HEK293 (cell line): Measurements from ENCODE around the gene SLC39A5.

Source experiments
- GLI4 ChIP-seq: fragments of 450-650 bp; formaldehyde crosslinking; IDR thresholded peaks from 2 replicates; pipeline ENCODE4 v1.5.1; 2016; ENCODE audit warnings: missing biosample characterization, missing genetic modification characterization
- SCRT2 ChIP-seq: fragments of 450-650 bp; formaldehyde crosslinking; IDR thresholded peaks from 2 replicates; pipeline ENCODE4 v1.5.1; 2016; ENCODE audit warnings: missing biosample characterization, missing genetic modification characterization
- YY1 ChIP-seq: fragments of 450-650 bp; formaldehyde crosslinking; IDR thresholded peaks from 2 replicates; pipeline ENCODE4 v1.5.1; 2018; ENCODE audit warnings: missing biosample characterization, missing genetic modification characterization
- ZNF133 ChIP-seq: fragments of 450-650 bp; formaldehyde crosslinking; IDR thresholded peaks from 2 replicates; pipeline ENCODE4 v1.5.1; 2016; ENCODE audit warnings: missing biosample characterization, missing genetic modification characterization
- ZNF324 ChIP-seq: fragments of 450-650 bp; formaldehyde crosslinking; IDR thresholded peaks from 2 replicates; pipeline ENCODE4 v1.5.1; 2016; ENCODE audit warnings: missing biosample characterization, missing genetic modification characterization
- ZNF335 ChIP-seq: fragments of 450-650 bp; formaldehyde crosslinking; conservative IDR thresholded peaks from 2 replicates; pipeline ENCODE4 v1.5.1; 2016; ENCODE audit warnings: missing biosample characterization, missing genetic modification characterization
- ZNF350 ChIP-seq: fragments of 450-650 bp; formaldehyde crosslinking; IDR thresholded peaks from 2 replicates; pipeline ENCODE4 v1.5.0; 2017; ENCODE audit warnings: missing biosample characterization, mild to moderate bottlenecking, missing genetic modification characterization
- ZNF677 ChIP-seq: fragments of 450-650 bp; IDR thresholded peaks from 2 replicates; pipeline ENCODE4 v1.5.0; 2018; ENCODE audit warnings: missing biosample characterization, mild to moderate bottlenecking, missing genetic modification characterization, moderate library complexity
- ZSCAN30 ChIP-seq: fragments of 450-650 bp; IDR thresholded peaks from 2 replicates; pipeline ENCODE4 v1.5.1; 2018; ENCODE audit warnings: missing biosample characterization, mild to moderate bottlenecking, missing genetic modification characterization, moderate library complexity
- ZXDB ChIP-seq: fragments of 450-650 bp; formaldehyde crosslinking; IDR thresholded peaks from 2 replicates; pipeline ENCODE4 v1.5.1; 2016; ENCODE audit warnings: missing biosample characterization, missing genetic modification characterization
- TF ChIP-seq, protein P1 (sequence below): fragments of 450-650 bp; formaldehyde crosslinking; IDR thresholded peaks from 2 replicates; pipeline ENCODE4 v1.5.1; 2016; ENCODE audit warnings: missing biosample characterization, missing genetic modification characterization
- TF ChIP-seq, protein P2 (sequence below): fragments of 450-650 bp; formaldehyde crosslinking; IDR thresholded peaks from 2 replicates; pipeline ENCODE4 v1.5.1; 2016; ENCODE audit warnings: missing biosample characterization, missing genetic modification characterization
- TF ChIP-seq, protein P3 (sequence below): fragments of 450-650 bp; formaldehyde crosslinking; IDR thresholded peaks from 2 replicates; pipeline ENCODE4 v1.5.1; 2016; ENCODE audit warnings: missing biosample characterization, missing genetic modification characterization
- TF ChIP-seq, protein P4 (sequence below): fragments of 450-650 bp; formaldehyde crosslinking; IDR thresholded peaks from 2 replicates; pipeline ENCODE4 v1.5.1; 2016; ENCODE audit warnings: missing biosample characterization, missing genetic modification characterization

DNA sequence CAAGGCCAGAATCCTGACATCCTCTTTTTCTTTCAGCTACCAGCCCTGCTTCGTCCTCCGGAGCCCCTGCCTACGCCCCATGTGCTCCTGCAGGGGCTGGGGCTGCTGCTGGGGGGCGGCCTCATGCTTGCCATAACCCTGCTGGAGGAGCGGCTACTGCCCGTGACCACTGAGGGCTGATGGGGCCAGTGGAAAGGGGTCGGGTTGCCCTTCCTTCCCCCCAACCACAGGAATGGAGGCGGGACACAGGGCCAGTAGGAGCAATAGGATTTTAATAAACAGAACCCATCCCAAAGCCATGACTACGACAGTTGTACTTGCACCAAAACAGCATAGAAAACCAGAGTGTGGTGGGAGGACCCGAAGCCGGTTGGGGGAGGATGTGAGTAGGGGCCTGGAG is 7.7 kb downstream of the SLC39A5 start:
- TF ChIP-seq, protein P1, sequence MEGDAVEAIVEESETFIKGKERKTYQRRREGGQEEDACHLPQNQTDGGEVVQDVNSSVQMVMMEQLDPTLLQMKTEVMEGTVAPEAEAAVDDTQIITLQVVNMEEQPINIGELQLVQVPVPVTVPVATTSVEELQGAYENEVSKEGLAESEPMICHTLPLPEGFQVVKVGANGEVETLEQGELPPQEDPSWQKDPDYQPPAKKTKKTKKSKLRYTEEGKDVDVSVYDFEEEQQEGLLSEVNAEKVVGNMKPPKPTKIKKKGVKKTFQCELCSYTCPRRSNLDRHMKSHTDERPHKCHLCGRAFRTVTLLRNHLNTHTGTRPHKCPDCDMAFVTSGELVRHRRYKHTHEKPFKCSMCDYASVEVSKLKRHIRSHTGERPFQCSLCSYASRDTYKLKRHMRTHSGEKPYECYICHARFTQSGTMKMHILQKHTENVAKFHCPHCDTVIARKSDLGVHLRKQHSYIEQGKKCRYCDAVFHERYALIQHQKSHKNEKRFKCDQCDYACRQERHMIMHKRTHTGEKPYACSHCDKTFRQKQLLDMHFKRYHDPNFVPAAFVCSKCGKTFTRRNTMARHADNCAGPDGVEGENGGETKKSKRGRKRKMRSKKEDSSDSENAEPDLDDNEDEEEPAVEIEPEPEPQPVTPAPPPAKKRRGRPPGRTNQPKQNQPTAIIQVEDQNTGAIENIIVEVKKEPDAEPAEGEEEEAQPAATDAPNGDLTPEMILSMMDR: no peak
- TF ChIP-seq YY1 (tag by site-specific recombination) (no peak), ZXDB (no peak), ZNF133 (tag by site-specific recombination) (no peak), SCRT2 (tag by site-specific recombination) (no peak), ZNF350 (tag by site-specific recombination) (no peak), ZNF335 (tag by site-specific recombination) (no peak), ZNF677 (tag by site-specific recombination) (no peak), GLI4 (no peak), ZSCAN30 (no peak), ZNF324 (tag by site-specific recombination) (no peak)
- TF ChIP-seq, protein P2, sequence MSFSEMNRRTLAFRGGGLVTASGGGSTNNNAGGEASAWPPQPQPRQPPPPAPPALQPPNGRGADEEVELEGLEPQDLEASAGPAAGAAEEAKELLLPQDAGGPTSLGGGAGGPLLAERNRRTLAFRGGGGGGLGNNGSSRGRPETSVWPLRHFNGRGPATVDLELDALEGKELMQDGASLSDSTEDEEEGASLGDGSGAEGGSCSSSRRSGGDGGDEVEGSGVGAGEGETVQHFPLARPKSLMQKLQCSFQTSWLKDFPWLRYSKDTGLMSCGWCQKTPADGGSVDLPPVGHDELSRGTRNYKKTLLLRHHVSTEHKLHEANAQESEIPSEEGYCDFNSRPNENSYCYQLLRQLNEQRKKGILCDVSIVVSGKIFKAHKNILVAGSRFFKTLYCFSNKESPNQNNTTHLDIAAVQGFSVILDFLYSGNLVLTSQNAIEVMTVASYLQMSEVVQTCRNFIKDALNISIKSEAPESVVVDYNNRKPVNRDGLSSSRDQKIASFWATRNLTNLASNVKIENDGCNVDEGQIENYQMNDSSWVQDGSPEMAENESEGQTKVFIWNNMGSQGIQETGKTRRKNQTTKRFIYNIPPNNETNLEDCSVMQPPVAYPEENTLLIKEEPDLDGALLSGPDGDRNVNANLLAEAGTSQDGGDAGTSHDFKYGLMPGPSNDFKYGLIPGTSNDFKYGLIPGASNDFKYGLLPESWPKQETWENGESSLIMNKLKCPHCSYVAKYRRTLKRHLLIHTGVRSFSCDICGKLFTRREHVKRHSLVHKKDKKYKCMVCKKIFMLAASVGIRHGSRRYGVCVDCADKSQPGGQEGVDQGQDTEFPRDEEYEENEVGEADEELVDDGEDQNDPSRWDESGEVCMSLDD (tag by site-specific recombination): no peak
- TF ChIP-seq, protein P3, sequence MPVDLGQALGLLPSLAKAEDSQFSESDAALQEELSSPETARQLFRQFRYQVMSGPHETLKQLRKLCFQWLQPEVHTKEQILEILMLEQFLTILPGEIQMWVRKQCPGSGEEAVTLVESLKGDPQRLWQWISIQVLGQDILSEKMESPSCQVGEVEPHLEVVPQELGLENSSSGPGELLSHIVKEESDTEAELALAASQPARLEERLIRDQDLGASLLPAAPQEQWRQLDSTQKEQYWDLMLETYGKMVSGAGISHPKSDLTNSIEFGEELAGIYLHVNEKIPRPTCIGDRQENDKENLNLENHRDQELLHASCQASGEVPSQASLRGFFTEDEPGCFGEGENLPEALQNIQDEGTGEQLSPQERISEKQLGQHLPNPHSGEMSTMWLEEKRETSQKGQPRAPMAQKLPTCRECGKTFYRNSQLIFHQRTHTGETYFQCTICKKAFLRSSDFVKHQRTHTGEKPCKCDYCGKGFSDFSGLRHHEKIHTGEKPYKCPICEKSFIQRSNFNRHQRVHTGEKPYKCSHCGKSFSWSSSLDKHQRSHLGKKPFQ (tag by site-specific recombination): no peak
- TF ChIP-seq, protein P4, sequence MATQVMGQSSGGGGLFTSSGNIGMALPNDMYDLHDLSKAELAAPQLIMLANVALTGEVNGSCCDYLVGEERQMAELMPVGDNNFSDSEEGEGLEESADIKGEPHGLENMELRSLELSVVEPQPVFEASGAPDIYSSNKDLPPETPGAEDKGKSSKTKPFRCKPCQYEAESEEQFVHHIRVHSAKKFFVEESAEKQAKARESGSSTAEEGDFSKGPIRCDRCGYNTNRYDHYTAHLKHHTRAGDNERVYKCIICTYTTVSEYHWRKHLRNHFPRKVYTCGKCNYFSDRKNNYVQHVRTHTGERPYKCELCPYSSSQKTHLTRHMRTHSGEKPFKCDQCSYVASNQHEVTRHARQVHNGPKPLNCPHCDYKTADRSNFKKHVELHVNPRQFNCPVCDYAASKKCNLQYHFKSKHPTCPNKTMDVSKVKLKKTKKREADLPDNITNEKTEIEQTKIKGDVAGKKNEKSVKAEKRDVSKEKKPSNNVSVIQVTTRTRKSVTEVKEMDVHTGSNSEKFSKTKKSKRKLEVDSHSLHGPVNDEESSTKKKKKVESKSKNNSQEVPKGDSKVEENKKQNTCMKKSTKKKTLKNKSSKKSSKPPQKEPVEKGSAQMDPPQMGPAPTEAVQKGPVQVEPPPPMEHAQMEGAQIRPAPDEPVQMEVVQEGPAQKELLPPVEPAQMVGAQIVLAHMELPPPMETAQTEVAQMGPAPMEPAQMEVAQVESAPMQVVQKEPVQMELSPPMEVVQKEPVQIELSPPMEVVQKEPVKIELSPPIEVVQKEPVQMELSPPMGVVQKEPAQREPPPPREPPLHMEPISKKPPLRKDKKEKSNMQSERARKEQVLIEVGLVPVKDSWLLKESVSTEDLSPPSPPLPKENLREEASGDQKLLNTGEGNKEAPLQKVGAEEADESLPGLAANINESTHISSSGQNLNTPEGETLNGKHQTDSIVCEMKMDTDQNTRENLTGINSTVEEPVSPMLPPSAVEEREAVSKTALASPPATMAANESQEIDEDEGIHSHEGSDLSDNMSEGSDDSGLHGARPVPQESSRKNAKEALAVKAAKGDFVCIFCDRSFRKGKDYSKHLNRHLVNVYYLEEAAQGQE (tag by site-specific recombination): no peak
